Esophagus squamous epithelium (tissue), 5 donors: ENCODE measurements around the gene NADSYN1. TPM values are rescaled to one million over a fixed set of nuclear protein-coding genes. Genes with fewer than 3 reads are reported as not detected.

Experiments used
- DNase-seq: peaks from one replicate; lab custom pipeline; 2025; lab: John Stamatoyannopoulos, UW
- H3K27ac ChIP-seq, 4 donors: fragments of 200-600 bp; sonication (generic); one replicate each; pipeline ENCODE4 v1.5.1; 2016 to 2019; ENCODE audit warnings: mild to moderate bottlenecking in 1 of 4
- H3K27me3 ChIP-seq, 4 donors: fragments of 200-600 bp; sonication (generic); 1 replicate in 3 of 4; 2 replicates in 1 of 4; pipeline versions ENCODE4 v1.5.1 to v1.6.0; 2017 to 2021; ENCODE audit warnings: antibody characterized with exemption in 1 of 4
- H3K36me3 ChIP-seq, 3 donors: fragments of 200-600 bp; sonication (generic); one replicate each; pipeline ENCODE4 v1.5.1; 2016 to 2019
- H3K4me1 ChIP-seq, 3 donors: fragments of 200-600 bp; sonication (generic); one replicate each; pipeline ENCODE4 v1.5.1; 2017 to 2019
- H3K4me3 ChIP-seq, 4 donors: fragments of 200-600 bp; sonication (generic); 1 replicate in 3 of 4; 2 replicates in 1 of 4; pipeline ENCODE4 v1.5.1; 2016 to 2019; ENCODE audit warnings: mild to moderate bottlenecking in 2 of 4, moderate library complexity in 1 of 4
- H3K9me3 ChIP-seq, 3 donors: fragments of 200-600 bp; sonication (generic); one replicate each; pipeline ENCODE4 v1.5.1; 2016 to 2019
- POLR2A ChIP-seq, 4 donors: fragments of 450-650 bp; IDR thresholded peaks; one replicate each; pipeline ENCODE4 v1.6.1; 2017; ENCODE audit warnings: antibody characterized with exemption in 4 of 4, mild to moderate bottlenecking in 4 of 4, moderate library complexity in 3 of 4
- WGBS, 2 donors: methylation state at CpG; one replicate each; pipeline ENCODE4 v1.1.5; 2018; 5-methylcytosine and 5-hydroxymethylcytosine counted together
- intact Hi-C: fragments of 100-400 bp; cut with DNase I; formaldehyde crosslinking; loops from one replicate; pipeline ENCODE4 v1.15.0; 2022
- total RNA-seq, 4 donors: library from RNA; depleted of rRNA; stranded (reverse); fragments of >200 nt; gene quantifications; one replicate each; pipeline ENCODE4 v1.1.0, GENCODE V29; 2016
- TF ChIP-seq, protein P1 (sequence below), 6 experiments: fragments of 450-650 bp in 4 of 6; fragments of 200-600 bp in 2 of 6; sonication (generic) in 2 of 6; IDR thresholded peaks; one replicate each; pipeline ENCODE4 v1.5.1; 2016 to 2019; ENCODE audit warnings: antibody characterized with exemption in 6 of 6, mild to moderate bottlenecking in 4 of 6, moderate library complexity in 4 of 6
- donor health status: DM: yes; HTN: yes; CAD: no.

Gene NADSYN1
- total RNA-seq, 4 donors from 2014 or later, result 62.0 to 81.3 (median 71.7) TPM

DNA sequence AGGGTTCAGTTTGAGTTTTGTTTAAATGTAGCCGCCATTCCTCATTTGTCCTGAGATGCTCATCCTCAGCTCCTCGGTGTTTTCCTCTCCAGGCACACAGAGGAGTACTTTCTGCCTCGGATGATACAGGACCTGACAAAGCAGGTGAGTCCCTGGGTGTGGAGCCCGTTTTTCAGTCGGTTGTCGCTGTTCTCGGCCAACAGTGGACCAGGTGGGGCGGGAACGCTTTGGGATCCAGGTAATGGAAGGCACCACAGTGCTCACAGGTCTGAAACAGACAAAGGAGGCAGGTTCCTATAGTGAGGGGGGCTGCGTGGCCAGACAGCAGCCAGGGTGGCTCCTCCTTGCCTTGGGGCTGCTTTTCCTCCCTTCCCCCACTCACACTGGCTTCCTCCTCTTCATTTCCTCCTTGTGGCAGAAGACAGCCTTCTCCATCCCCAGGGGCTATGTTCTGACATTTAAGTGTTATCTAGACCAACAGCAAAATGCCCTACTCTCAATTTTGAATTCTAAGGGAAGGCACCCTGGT lies 19.4 kb downstream of the NADSYN1 start:
- Histone ChIP-seq H3K27ac (no peak overlapping the region), H3K36me3 (peaks cover 31 to 84% (median 47%) of the 10 kb centered on the region in 3 donors), H3K4me3 (no peak overlapping the region), H3K27me3 (no peaks in the 10 kb centered on the region), H3K9me3 (no peaks in the 10 kb centered on the region), H3K4me1 (no peaks in the 10 kb centered on the region)
- TF ChIP-seq, protein P1, sequence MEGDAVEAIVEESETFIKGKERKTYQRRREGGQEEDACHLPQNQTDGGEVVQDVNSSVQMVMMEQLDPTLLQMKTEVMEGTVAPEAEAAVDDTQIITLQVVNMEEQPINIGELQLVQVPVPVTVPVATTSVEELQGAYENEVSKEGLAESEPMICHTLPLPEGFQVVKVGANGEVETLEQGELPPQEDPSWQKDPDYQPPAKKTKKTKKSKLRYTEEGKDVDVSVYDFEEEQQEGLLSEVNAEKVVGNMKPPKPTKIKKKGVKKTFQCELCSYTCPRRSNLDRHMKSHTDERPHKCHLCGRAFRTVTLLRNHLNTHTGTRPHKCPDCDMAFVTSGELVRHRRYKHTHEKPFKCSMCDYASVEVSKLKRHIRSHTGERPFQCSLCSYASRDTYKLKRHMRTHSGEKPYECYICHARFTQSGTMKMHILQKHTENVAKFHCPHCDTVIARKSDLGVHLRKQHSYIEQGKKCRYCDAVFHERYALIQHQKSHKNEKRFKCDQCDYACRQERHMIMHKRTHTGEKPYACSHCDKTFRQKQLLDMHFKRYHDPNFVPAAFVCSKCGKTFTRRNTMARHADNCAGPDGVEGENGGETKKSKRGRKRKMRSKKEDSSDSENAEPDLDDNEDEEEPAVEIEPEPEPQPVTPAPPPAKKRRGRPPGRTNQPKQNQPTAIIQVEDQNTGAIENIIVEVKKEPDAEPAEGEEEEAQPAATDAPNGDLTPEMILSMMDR (IDR thresholded peaks at IDR 0.05), result no peak
- TF ChIP-seq POLR2A (IDR thresholded peaks at IDR 0.05), result no peak
- WGBS, 2 donors, result 68 to 96% methylated on average over 3 to 5 of the region's 10 CpGs
- no peak for DNase-seq
- intact Hi-C loops, result no loop called here

DNA sequence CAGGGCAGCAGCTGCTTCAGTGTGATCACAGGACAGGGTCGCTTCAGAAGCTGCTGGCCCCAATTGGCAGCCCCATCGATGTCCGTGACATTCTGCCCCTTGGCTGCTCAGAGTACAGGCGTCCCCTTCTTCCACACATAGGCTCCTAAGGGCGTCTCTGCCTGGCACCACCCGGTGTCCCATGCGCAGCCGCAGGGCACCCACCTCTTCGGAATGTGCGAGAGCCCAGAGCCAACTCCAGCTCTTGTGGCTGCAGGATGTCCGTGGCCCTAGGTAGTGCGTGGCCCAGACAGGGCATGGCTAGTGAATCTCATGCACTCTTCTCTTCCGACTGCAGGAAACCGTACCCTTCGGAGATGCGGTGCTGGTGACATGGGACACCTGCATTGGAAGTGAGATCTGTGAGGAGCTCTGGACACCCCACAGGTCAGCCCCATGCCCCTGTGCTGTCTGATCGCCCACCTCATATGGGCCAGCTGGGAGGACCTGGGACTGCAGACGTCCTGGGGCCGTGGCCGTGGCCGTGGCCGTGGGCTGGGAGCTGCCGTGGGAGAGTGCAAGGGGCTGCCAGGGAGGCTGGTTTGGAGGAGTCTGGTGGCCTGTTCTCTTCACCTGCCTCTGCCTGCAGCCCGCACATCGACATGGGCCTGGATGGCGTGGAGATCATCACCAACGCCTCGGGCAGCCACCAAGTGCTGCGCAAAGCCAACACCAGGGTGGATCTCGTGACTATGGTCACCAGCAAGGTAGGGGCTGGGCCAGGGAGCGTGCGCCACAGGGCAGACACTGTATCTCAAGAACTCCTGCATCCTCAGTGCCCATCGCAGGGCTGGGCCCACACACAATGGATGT lies 20.2 kb downstream of the NADSYN1 start:
- intact Hi-C loops, result no loop called here
- Histone ChIP-seq H3K4me3 (no peak overlapping the region), H3K27me3 (no peaks in the 10 kb centered on the region), H3K27ac (no peak overlapping the region), H3K9me3 (no peaks in the 10 kb centered on the region), H3K4me1 (no peaks in the 10 kb centered on the region), H3K36me3 (peaks cover 31 to 84% (median 49%) of the 10 kb centered on the region in 3 donors)
- TF ChIP-seq, protein P1 (IDR thresholded peaks at IDR 0.05), result no peak
- TF ChIP-seq POLR2A (IDR thresholded peaks at IDR 0.05), result no peak
- 96 to 100% methylated on average over 11 to 13 of the region's 33 CpGs for WGBS, 2 donors
- DNase-seq, result no peak

DNA sequence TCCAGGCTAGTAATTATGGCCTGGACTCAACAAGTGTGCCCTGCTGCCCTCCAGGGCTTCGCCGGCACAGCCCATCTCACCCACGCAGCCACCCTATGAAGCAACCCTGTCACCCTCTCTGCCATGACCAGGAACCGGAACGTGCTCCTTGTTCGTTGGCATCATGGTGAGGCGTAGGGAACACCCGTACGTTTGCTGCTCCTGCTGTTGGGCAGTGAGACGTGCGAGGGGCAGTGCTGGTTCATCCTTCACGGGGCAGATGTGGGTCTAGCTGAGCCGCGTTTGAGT lies 20.7 kb downstream of the NADSYN1 start:
- Histone ChIP-seq H3K27me3 (no peaks in the 10 kb centered on the region), H3K9me3 (no peaks in the 10 kb centered on the region), H3K4me3 (no peak overlapping the region), H3K4me1 (no peaks in the 10 kb centered on the region), H3K36me3 (peaks cover 31 to 86% (median 49%) of the 10 kb centered on the region in 3 donors), H3K27ac (no peak overlapping the region)
- intact Hi-C loops, result no loop called here
- TF ChIP-seq, protein P1 (IDR thresholded peaks at IDR 0.05), result no peak
- TF ChIP-seq POLR2A (IDR thresholded peaks at IDR 0.05), result no peak
- no peak for DNase-seq
- WGBS, 2 donors, result 90 to 97% methylated on average over 3 to 13 of the region's 14 CpGs

- Histone ChIP-seq H3K9me3 (no peaks in the 10 kb centered on the region), H3K27ac (no peak overlapping the region), H3K27me3 (no peaks in the 10 kb centered on the region), H3K36me3 (peaks cover 31 to 87% (median 49%) of the 10 kb centered on the region in 3 donors), H3K4me3 (no peak overlapping the region), H3K4me1 (no peaks in the 10 kb centered on the region)
- 95 to 98% methylated on average over 5 to 10 of the region's 27 CpGs for WGBS, 2 donors
- DNase-seq, result no peak
- TF ChIP-seq POLR2A (IDR thresholded peaks at IDR 0.05), result no peak
- TF ChIP-seq, protein P1 (IDR thresholded peaks at IDR 0.05), result no peak
- intact Hi-C loops, result no loop called here
Measured at GRCh38 chr11:71474141-71474770, 21.3 kb downstream of the NADSYN1 start.
